IgD-negative memory B cell (primary cell): ENCODE results near the gene SSRP1. TPM values are rescaled to one million over a fixed set of nuclear protein-coding genes. Genes with fewer than 3 reads are reported as not detected.
"Not testable (repeated sequence)": the region's sequence is repeated elsewhere in the genome, so short reads cannot be mapped to it uniquely, and the experiment has no call there.

Experiments used
- H3K27ac Mint-ChIP-seq, 3 donors: one replicate each; pipeline ENCODE4 v1.8.0; 2020 to 2022; ENCODE audit warnings: mild to moderate bottlenecking in 3 of 3, mixed read lengths in 3 of 3, moderate library complexity in 1 of 3
- H3K27me3 Mint-ChIP-seq: one replicate; pipeline ENCODE4 v1.8.0; 2021; ENCODE audit warnings: mixed read lengths
- H3K36me3 Mint-ChIP-seq: one replicate; pipeline ENCODE4 v1.8.0; 2020; ENCODE audit warnings: mild to moderate bottlenecking, mixed read lengths
- H3K4me1 Mint-ChIP-seq, 3 donors: one replicate each; pipeline ENCODE4 v1.8.0; 2020 to 2022; ENCODE audit warnings: mixed read lengths in 3 of 3, mild to moderate bottlenecking in 1 of 3
- H3K4me3 Mint-ChIP-seq, 4 donors: one replicate each; pipeline ENCODE4 v1.8.0; 2020 to 2022; ENCODE audit warnings: mild to moderate bottlenecking in 4 of 4, mixed read lengths in 4 of 4, moderate library complexity in 3 of 4
- H3K9me3 Mint-ChIP-seq, 3 donors: one replicate each; pipeline ENCODE4 v1.8.0; 2020 to 2021; ENCODE audit warnings: mixed read lengths in 3 of 3, mild to moderate bottlenecking in 1 of 3
- polyA plus RNA-seq: library from polyadenylated mRNA; unstranded; fragments of 300-500 nt; fragmentation: Illumina TruSeq; gene quantifications from one replicate; pipeline ENCODE4 v1.2.3, GENCODE V29; 2021

SSRP1 gene
- polyA plus RNA-seq, 1 donor from 2014 or later, result 34.0 TPM

DNA sequence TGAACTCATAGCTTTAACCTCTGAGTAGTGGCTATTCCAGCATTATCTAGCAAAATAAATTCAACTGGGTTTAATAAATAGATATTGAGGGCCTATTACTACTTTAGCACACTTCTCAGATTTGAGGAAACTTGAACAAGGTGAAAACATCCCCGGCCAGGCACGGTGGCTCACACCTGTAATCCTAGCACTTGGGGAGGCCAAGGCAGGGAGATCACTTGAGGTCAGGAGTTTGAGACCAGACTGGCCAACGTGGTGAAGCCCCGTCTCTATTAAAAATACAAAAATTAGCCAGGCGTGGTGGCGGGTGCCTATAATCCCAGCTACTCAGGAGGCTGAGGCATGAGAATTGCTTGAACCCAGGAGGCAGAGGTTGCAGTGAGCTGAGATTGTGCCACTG lies 1.2 kb upstream of the SSRP1 start:
- peaks cover 15 to 21% (median 21%) of the 10 kb centered on the region in 3 donors for H3K4me1 Mint-ChIP-seq
- H3K27ac Mint-ChIP-seq, result peak overlapping the region in 2 of 3 donors; percentile 72 to 99
- H3K9me3 Mint-ChIP-seq, H3K36me3 Mint-ChIP-seq: not testable (repeated sequence)
- H3K4me3 Mint-ChIP-seq, result peak overlapping the region in 2 of 4 donors; percentile 27 to 84
- peaks cover 11% of the 10 kb centered on the region for H3K27me3 Mint-ChIP-seq

DNA sequence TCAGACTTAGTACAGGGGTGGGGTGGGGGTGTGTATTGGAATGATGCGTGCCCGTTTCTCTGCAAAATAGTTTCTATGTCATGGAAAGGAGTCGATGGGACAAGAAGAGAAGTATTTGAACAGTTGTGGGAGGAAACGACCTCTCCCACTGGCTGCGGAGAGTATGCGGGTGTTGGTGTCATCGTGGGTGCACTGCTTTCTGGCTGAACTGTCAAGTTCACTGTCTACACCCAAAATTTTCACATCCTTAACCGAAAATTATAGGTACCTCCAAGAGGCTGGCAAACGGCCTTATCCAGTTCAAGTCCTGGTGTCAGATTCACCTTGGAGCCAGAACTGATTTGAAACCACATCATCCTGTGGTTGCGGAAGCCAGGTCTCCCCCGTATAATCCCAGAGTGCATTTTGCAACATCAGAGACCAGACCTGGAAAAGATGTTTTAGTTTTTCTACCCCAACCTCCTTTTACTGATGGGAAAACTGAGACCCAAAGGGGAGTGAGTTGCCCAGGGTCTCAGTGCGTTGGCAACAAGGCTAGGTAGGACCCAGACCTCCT lies 497 bp upstream of the SSRP1 start:
- H3K27me3 Mint-ChIP-seq, result peaks cover 11% of the 10 kb centered on the region
- H3K4me1 Mint-ChIP-seq, result peaks cover 15 to 21% (median 21%) of the 10 kb centered on the region in 3 donors
- H3K27ac Mint-ChIP-seq, result peak overlapping the region; percentile 72 to 99 (median 95)
- no peaks in the 10 kb centered on the region for H3K9me3 Mint-ChIP-seq
- peak overlapping the region; percentile 84 to 99 (median 93) for H3K4me3 Mint-ChIP-seq
- H3K36me3 Mint-ChIP-seq, result no peaks in the 10 kb centered on the region

DNA sequence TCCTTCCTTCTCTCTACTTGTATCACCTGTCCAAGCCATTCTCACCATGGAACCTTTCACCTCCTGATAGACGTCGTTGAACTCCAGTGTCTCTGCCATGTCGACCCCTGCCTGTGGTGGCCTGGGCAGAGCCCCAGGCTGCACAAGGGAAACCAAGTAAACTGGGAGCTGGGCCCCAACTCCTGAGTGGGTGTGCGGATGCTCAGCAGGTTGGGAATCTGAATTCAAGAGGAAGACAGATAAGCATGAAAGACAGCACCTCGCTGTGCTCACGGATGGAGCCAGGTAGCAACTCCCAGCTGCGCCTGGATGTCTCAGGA lies 709 bp downstream of the SSRP1 start:
- peak overlapping the region; percentile 84 to 99 (median 93) for H3K4me3 Mint-ChIP-seq
- H3K36me3 Mint-ChIP-seq, result peaks cover 3% of the 10 kb centered on the region
- no peaks in the 10 kb centered on the region for H3K9me3 Mint-ChIP-seq
- H3K27me3 Mint-ChIP-seq, result peaks cover 6% of the 10 kb centered on the region
- peaks cover 15 to 21% (median 21%) of the 10 kb centered on the region in 3 donors for H3K4me1 Mint-ChIP-seq
- H3K27ac Mint-ChIP-seq, result peak overlapping the region; percentile 52 to 99 (median 90)

DNA sequence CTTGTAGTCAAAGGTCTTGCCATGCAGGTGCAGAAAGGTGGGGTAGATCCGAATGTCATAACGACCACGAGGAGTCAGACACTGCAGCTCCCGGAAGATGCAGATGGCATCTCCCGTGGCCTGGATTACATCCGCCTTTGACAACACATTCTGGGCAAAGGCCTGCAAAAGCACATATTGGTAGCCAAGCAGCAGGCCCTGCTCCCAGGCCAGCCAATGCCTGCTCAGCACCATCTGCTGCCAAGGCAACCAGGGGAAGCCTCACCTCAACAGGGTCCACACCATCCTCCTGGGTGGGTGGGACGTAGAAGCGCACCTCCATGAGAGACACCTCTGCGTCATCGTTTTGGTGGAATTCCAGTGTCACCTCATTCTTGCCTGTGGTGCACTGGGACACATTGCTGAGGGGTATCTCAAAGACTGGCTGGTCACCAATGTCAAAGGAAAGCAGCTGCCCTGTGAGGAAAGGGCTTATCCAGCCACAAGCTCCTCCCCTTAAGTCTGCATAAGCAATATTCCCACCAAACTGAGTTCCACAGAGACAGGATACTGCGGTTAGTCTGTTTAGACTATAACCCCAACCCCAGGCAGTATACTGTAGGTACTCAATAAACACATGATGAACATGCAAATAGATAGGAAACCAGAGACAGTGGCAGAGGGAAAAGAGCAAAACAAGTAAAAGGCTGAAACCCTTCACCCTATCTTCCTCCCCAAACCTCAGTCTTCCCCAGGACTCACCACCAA lies 2.8 kb downstream of the SSRP1 start:
- Mint-ChIP-seq H3K27ac (no peak overlapping the region), H3K4me3 (peak overlapping the region in 3 of 4 donors; percentile 7 to 84 (median 12)), H3K36me3 (peaks cover 5% of the 10 kb centered on the region), H3K9me3 (no peaks in the 10 kb centered on the region), H3K27me3 (no peaks in the 10 kb centered on the region), H3K4me1 (peaks cover 15 to 21% (median 21%) of the 10 kb centered on the region in 3 donors)

DNA sequence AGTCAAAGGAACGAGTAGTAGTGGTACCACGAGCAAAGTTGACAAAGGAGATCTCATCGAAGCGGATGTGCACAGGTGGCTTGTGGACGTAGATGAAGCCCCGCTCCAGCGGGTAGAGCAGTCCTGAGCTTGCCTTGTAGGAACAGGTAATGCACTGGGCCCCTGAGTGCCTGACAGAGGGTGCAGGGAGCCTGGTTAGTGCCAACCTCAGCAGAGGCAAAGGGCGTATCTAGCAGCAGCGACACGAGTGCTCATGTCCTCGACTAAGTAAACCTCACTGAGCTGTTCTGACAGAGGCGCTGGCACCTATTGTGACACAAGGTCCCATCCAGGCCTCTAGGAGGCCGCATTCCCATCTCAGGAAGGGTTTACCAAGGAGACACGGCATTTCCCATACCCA lies 4.0 kb downstream of the SSRP1 start:
- Mint-ChIP-seq H3K36me3 (peaks cover 5% of the 10 kb centered on the region), H3K27me3 (no peaks in the 10 kb centered on the region), H3K4me1 (peaks cover 17 to 22% (median 21%) of the 10 kb centered on the region in 3 donors), H3K27ac (no peak overlapping the region), H3K4me3 (peak overlapping the region in 1 of 4 donors; percentile 64), H3K9me3 (no peaks in the 10 kb centered on the region)

DNA sequence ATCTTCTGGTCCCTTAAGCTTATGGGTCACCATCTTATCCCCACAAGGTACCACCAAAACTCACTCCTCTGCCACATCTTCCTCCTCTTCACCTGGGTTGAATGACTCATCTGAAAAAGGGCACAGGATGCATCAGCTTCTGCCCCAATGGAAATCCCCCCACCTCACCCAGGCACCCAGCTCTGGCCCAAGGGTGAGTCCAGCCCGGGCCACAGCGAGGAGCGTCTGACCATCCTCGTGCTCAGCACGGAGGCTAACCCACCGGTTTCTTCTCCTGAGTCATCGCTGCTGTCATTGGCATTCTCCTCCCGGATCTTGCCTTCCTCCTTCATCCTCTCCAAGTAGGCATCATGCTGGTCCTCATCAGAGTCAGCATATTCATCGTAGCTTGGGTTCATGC lies 5.7 kb downstream of the SSRP1 start:
- H3K27ac Mint-ChIP-seq, result peak overlapping the region in 2 of 3 donors; percentile 23 to 65
- peak overlapping the region in 2 of 4 donors; percentile 30 to 64 for H3K4me3 Mint-ChIP-seq
- H3K9me3 Mint-ChIP-seq, result no peaks in the 10 kb centered on the region
- peaks cover 7% of the 10 kb centered on the region for H3K36me3 Mint-ChIP-seq
- peaks cover 25 to 29% (median 27%) of the 10 kb centered on the region in 3 donors for H3K4me1 Mint-ChIP-seq
- peaks cover 2% of the 10 kb centered on the region for H3K27me3 Mint-ChIP-seq

DNA sequence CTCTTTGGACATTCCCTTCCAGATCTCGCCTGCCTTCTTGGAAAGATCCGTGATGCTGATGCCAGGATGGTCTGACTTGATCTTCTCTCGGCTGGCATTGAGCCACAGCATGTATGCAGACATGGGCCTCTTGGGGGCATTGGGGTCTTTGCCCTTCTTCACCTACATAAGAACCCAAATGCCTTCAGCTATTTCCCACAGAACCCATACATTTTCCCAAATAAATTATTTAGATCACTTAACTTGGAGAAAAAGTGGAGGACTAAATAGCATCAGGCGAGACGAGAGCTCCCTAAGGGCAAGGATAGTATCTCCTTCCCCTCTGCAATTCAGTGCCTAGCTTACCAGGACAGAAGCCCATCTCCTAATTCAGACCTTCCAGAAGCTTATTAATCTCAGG lies 8.0 kb downstream of the SSRP1 start:
- peaks cover 7% of the 10 kb centered on the region for H3K36me3 Mint-ChIP-seq
- peak overlapping the region in 1 of 3 donors; percentile 71 for H3K27ac Mint-ChIP-seq
- peaks cover 2% of the 10 kb centered on the region for H3K27me3 Mint-ChIP-seq
- H3K4me1 Mint-ChIP-seq, result peaks cover 13 to 20% (median 17%) of the 10 kb centered on the region in 3 donors
- H3K9me3 Mint-ChIP-seq, result no peaks in the 10 kb centered on the region
- peak overlapping the region in 2 of 4 donors; percentile 29 to 86 for H3K4me3 Mint-ChIP-seq

DNA sequence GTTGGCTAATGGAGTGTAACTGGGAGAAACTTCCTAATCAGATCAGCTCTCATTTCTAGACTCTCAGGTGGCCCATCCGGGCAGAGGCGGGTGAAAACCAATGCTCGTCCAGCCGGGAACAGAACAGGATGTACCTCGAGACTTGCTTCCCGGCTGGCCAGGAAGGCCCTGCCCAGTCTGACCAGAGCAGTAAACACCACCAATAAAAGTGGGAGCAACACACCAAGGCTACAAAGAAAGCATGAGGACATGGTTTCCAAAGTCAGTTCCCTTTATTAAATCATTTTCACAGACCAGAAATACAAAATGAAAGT lies 10.0 kb downstream of the SSRP1 start:
- Mint-ChIP-seq H3K36me3 (peaks cover 7% of the 10 kb centered on the region), H3K27ac (peak overlapping the region; percentile 95 to 100 (median 96)), H3K9me3 (no peaks in the 10 kb centered on the region), H3K4me3 (peak overlapping the region; percentile 86 to 99 (median 95)), H3K27me3 (peaks cover 2% of the 10 kb centered on the region), H3K4me1 (peaks cover 15 to 21% (median 17%) of the 10 kb centered on the region in 3 donors)

DNA sequence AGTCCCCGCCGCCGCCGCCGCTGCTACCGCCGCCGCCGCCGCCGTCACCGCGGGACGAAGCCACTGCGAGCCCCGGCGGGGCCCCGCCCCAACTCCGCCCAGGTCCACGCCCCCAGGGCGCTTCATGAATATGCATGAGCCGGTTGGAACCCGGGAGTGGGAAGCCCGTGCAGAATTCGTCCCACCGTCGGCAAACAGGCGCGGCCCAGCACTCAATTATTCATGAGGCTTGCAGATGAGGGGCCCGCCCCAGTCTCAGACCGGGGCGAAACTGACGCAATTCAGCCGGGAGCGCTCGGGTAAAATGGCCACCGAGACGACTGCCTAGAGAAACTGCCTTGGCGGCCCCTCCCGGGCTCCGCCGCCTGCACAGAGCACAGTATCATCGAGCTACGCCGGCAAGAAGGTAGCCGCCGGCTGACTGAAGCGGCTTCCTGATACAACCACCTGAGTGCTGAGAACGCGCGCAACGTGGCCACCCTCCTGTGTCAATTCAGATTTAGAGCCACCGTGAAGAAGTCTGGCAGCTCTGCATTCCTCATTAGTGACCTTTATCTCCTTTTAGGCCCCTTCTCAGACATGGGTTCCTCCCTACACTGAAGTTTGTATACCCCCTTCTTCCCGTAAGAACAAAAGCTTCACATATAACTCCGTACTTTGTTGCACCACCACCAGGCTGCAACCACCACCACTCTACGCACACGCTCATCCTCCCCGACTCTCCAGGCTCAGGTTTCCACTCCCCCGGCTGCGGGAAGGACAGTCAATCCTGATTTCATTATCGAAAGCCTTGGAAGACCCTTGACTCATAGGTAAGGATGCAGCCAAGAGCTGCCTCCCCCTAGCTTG lies 10.6 kb downstream of the SSRP1 start, which contains the start of gene TNKS1BP1:
Gene TNKS1BP1 (minus strand): TSS at position 67 of the 849 bp plus-strand sequence. CDS start 3,067 bp downstream, outside the sequence.
- peak within 1 kb of the TSS; percentile 95 to 100 (median 96) for H3K27ac Mint-ChIP-seq
- H3K4me3 Mint-ChIP-seq, result peak within 1 kb of the TSS; percentile 86 to 99 (median 95)
- no peaks in the 10 kb centered on the region for H3K9me3 Mint-ChIP-seq
- peaks cover 15 to 21% (median 17%) of the 10 kb centered on the region in 3 donors for H3K4me1 Mint-ChIP-seq
- peaks cover 2% of the 10 kb centered on the region for H3K27me3 Mint-ChIP-seq
- H3K36me3 Mint-ChIP-seq, result peaks cover 5% of the 10 kb centered on the region

DNA sequence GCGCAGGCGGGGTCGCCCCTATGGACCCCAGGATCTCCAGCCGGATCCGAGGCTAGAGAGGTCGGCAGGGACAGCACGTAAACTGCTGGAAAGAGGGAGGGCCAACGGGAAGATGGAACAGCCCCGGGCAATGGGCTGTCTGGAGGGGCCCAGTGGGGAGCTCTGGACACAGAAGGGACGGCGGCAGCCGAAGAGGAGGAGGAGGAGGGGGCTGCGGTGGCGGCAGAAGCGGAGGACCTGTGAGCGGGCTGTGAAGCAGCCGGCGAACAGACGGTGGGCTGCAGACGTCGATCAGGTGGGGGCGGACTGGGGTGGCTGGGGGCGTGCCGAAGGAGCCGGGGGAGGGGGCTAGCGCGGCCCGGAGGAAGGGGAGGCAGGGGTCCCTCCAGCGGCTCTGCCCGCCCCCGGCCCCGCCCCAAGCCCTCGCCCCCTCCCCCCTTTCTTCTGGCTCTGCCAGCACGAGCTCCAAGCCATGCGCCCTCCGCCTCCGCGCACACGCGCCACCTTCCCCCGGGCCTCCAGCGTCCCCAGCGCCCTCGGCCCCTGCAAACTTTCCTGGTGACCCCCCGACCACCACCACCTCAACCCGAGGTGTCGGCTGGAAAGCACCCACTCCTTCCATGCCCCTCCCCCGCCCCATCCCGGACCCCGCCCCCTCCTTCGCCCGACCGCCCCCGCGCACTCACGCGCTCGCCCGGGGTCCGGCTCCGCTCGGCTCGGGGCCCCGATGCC lies 11.4 kb downstream of the SSRP1 start:
- Mint-ChIP-seq H3K9me3 (no peaks in the 10 kb centered on the region), H3K36me3 (peaks cover 3% of the 10 kb centered on the region), H3K27me3 (peaks cover 2% of the 10 kb centered on the region), H3K27ac (peak overlapping the region in 2 of 3 donors; percentile 96 to 100), H3K4me3 (peak overlapping the region; percentile 79 to 99 (median 95)), H3K4me1 (peaks cover 15 to 21% (median 17%) of the 10 kb centered on the region in 3 donors)

DNA sequence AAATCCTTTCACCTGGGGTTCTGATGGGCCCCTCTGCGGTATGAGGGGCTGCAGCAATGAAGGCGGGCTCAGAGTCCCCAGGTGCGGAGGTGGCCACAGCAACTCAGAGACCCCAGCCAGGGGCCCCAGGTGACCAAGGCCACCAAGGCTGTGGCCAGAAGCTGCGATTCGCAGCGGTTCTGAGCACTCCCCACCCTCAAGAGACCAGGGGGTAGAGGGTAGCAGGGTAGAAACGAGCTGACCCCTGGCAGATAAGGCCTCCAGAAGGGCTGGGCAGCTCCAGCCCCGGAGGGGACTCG lies 11.9 kb downstream of the SSRP1 start:
- peaks cover 2% of the 10 kb centered on the region for H3K27me3 Mint-ChIP-seq
- peak overlapping the region in 1 of 3 donors; percentile 77 for H3K27ac Mint-ChIP-seq
- peaks cover 15 to 23% (median 17%) of the 10 kb centered on the region in 3 donors for H3K4me1 Mint-ChIP-seq

DNA sequence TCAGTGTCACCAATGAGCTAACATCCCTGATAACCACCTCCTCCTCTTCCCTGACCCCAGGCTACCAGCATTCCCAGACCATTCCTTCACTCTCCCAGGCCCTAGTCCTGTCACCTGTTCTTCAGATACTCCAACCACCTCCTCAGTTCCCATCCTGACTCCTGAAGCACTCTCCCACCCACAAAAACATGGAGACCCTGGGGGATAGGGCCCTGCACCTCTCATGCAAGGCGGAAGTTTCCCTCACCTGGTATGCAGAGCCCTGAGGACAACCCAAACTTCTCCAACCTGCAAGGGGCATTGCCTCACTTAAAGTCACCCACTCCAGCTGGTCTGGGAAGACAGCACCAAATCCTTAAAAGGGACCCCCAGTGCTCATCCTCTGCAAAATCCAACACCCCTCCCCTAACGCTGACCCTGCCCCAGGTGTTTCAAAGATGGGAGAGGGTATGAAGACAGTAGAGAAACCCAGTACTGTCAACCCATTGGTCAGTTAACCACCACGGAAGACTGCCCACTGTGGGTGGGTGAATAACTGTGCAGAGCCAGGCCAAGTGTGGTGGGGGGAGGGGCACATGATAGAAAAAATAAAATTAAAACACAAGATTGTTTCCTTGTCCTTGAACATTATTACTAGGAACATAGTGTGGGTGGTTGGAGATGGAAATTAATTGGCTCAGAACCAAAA lies 12.4 kb downstream of the SSRP1 start:
- no peaks in the 10 kb centered on the region for H3K9me3 Mint-ChIP-seq
- peak overlapping the region; percentile 79 to 93 (median 92) for H3K4me3 Mint-ChIP-seq
- H3K4me1 Mint-ChIP-seq, result peaks cover 15 to 23% (median 17%) of the 10 kb centered on the region in 3 donors
- peaks cover 2% of the 10 kb centered on the region for H3K36me3 Mint-ChIP-seq
- peak overlapping the region; percentile 32 to 89 (median 33) for H3K27ac Mint-ChIP-seq
- H3K27me3 Mint-ChIP-seq, result peaks cover 2% of the 10 kb centered on the region

More for the DNA sequence above, 11.9 kb downstream of the SSRP1 start:
- H3K4me3 Mint-ChIP-seq, result peak overlapping the region; percentile 79 to 93 (median 92)
- H3K9me3 Mint-ChIP-seq, result no peaks in the 10 kb centered on the region
- peaks cover 2% of the 10 kb centered on the region for H3K36me3 Mint-ChIP-seq

DNA sequence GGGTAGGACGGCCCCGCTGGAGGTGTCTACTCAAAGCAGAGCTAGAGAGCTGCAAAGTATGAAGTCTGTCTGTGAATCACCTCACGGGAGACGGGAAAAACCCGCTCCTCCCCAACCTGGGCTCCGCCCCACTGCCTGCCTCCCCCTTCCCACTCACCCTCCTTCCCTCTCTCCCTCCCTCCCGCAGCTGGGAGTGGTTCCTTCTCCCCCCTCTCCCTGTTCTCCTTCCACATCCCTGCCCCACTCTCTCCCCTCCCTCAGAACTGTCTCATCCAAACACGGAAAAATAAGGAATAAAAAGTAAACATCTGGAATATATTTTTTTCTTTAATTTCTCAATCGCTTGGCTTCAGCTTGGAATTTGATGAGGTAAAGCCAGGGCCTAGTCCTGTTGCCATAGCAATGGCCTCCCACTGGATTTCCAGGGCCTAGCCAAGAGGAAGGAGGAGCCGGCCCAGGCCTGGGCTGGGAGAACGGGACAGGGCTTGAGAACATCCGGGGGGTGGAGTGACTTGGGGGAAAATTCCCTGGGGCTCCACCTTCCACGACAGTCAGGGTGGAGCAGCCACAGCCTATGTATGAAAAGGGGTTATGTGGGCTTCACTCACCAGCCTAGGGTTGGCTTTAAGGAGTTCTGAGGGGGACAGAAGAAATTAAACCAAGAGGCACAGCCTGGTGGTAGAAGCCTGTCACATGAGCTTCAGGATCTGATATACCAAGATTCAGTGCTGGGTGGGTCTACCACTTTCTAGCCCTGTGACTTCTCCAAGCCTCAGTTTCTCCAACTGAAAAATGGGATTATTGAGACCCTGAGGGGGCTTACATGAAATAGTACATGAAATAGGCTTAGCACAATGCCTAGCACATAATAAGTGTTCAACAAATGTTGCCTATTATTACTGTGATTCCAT lies 13.2 kb downstream of the SSRP1 start:
- peaks cover 2% of the 10 kb centered on the region for H3K27me3 Mint-ChIP-seq
- peak overlapping the region; percentile 32 to 89 (median 33) for H3K27ac Mint-ChIP-seq
- H3K4me3 Mint-ChIP-seq, result peak overlapping the region; percentile 71 to 93 (median 86)
- peaks cover 15 to 24% (median 17%) of the 10 kb centered on the region in 3 donors for H3K4me1 Mint-ChIP-seq
- H3K9me3 Mint-ChIP-seq, result no peaks in the 10 kb centered on the region
- peaks cover 2% of the 10 kb centered on the region for H3K36me3 Mint-ChIP-seq
